ENCODE results near the gene MRPL16. TPM values are rescaled to one million over a fixed set of nuclear protein-coding genes. Genes with fewer than 3 reads are reported as not detected.
A peak's percentile ranks its signal among the peaks of the same experiment; 100 is the strongest.

MRPL16 gene
- total RNA-seq, 1 experiment from 2014 or later = 100 TPM

DNA sequence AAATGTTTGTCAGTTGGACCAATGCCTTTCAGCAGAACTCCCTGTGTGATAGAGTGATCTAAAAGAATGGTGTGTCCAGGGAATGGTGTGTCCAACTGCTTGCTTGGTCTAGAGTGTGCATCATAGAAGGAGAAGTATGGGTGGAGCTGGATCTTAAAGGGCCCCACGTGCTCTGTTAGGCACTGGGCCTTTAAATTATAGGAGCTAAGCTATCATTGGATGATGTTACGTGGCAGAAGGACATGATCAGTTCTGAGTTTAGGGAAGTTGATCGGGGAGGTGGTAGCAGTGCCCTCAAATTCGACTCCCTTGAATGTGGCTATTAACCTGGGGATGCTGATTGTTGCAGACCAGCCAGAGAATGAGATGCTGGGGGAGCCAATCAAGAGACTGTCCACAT lies 39.0 kb downstream of the MRPL16 start:
- DNase-seq (ENCODE audit: low spot score) = no peak

DNA sequence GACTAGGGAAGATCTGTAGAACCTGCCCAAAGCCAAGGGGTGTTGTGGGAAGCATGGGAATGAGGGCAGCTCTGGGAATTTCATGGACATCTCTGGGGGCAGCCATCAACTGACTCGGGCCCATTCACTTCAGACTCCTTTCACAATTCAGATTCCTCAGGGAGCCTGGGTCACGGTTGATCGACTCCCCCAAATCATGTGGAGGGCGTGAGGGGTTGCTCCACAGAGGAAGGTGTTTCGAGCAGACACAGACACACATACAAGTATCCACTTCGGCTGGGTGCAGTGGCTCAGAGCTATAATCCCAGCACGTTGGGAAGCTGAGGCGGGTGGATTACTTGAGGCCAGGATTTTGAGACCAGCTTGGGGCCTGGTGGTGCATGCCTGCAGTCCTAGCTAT lies 39.7 kb downstream of the MRPL16 start:
- no peak for DNase-seq (ENCODE audit: low spot score)

DNA sequence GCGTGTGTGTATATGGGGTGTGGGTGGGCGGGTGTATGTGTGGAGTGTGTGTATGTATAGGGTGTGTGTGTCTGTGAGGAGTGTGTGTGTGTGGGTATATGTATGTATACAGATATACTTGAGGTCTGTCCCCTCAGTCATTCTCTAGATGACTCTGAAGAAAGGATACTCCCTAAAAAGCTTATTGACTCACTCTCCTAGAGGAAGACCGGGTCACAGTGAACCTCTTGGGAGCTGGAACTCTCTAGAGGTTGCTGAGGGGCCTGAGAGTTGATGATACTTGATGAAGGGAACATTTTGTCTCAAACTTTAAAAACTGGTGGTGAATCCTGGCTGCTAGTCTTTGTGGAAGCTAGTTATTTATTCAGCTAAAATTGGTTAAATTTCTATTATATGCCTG lies 40.3 kb downstream of the MRPL16 start:
- DNase-seq (ENCODE audit: low spot score) = no peak

DNA sequence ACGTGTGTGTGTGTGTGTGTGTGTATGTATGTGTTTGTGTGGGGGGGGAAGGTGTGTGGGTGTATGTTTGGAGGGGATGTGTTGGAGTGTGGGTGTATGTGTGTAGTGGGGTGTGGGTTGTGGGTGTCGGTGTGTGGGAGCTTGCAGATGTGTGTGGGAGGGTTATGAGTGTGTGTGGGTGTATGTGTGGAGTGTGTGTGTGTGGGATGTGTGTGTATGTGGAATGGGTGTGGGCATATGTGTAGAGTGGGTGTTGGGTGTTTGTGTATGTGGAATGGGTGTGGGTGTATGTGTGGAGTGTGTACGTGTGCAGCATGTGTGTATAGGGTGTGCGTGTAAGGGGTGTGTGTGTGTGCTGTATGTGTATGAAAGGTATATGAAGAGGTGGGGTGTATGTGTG lies 40.8 kb downstream of the MRPL16 start:
- DNase-seq (ENCODE audit: low spot score) = no peak

DNA sequence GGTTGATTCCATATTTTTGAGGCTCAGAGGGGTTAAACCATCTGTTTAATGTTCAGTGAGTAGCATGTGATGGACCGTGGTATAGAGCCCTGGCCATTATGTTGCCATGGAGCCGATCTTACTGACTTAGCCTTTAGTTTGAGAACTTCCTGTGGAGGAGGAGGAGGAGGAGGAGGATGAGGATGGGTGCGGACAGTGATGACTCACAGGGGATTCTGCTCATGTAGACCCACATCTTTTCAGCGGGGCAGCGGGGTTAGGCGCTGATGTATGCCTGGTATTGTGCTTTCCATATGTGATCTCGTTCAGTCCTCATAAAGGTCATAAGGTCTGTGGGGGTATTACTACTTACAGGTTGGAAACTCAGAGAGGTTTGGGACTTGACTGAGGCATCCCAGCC lies 41.5 kb downstream of the MRPL16 start:
- DNase-seq (ENCODE audit: low spot score) = no peak

DNA sequence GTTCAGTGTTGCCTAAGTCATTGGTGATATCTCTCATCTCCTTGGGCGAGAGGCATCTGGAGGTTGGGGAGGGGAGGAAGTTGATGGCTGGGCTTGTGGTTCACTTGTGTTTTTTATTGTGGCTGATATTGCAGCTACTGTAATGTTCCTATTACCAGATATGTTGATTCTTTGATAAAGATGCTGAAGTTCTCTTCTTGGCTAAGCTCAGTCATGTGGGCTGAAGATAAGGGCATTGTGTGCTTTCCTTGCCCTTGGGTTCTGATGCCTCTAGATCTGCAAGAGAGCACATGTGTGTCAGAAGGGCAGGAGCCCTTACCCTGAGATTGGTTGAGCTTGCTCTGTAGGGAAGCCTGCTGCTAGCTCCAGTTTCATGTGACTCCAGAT lies 43.4 kb downstream of the MRPL16 start:
- no peak for DNase-seq (ENCODE audit: low spot score)

DNA sequence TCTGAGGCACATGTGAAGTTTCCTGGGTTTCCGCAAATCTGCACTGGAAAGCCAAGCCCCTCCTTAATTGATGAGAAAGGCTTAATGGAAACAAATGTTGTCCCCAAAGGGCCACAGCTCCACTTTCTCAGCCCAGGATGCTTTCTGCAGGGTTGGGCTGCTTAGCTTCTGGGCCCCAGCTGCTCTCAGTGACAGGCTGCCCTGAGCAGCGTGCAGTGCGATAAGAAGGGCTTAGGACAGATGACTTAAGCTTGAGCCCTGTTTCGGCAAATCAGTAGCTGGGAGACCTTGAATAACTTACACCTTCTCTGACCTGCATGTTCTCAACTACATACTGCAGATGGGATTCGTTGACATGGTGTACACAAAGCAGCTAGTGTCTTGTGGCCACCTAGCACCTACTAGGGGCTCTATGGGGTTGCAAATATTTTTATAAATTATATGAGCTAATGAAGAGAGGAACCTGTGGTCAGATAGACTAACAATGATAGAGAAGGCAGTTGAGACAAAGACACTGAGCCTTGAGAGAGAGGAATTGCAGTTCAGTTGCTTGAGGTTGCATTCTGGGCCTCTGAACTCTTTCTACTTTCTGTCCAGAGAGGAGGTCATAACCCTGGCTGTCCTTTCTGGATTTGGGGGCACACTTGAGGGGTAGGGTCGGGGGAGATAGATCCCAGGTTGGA lies 43.9 kb downstream of the MRPL16 start:
- DNase-seq (ENCODE audit: low spot score) = no peak

DNA sequence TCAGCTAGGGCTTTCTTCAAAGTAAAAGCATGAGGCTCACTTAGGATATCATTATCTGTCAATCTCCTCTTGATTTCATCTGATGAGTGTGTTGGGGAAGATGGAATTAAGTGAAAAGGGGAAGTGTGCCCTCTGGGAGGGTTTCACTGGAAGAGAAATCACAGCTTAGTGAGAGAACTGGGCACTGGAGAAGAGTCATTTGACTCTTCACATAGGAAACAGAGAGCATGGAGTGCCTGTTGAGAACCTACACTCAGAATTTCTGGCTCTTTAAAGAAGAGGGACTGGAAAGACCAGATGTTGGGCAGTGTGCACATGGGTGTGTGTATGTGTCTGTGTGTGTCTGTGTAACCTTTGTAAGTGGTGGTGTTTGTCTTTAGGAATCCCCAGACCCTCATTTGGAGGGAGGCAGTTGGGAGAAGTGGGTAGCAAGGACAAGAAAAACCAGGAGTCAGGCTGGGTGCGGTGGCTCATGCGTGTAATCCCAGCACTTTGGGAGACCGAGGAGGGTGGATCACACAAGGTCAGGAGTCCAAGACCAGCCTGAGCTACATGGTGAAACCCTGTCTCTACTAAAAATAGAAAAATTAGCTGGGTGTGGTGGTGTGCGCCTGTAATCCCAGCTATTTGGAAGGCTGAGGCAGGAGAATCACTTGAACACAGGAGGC lies 45.4 kb downstream of the MRPL16 start:
- DNase-seq (ENCODE audit: low spot score) = no peak

DNA sequence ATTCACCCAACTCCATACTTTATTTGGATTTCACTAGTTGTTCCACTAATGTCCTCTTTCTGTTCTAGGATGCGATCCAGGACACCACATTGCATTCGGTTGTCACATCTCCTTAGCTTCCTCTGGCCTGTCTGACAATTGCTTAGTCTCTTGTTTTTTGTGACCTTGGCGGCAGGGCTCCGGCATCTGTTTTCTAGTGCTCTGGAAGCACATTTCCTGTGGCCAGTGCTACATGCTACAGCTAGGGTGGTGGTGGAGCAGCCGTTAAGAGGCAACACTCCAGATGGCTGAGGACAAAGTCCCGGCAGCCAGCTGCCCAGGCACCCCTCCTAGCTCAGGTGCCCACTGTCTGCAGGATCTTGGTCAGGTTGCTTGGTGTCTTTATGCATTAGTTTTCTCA lies 48.6 kb downstream of the MRPL16 start:
- DNase-seq (ENCODE audit: low spot score) = no peak

DNA sequence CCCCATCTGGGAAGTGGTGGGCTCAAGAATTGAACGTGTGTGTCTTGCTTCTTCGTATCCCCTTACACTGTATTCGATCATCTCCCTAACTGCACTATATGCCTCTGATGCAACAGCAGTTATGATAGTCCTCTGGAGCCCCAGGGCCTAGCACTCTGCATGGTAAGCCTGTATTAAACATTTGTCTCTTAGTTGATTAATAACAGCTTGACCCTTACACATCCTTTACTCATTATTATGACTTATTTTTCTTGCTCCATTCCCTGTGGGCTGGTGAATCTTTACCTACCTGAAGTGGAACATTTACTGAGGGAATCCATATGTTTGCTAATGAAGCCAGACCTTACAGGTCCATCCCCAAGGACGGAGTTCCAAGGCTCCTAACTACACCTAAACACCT lies 49.8 kb downstream of the MRPL16 start:
- DNase-seq (ENCODE audit: low spot score) = no peak

DNA sequence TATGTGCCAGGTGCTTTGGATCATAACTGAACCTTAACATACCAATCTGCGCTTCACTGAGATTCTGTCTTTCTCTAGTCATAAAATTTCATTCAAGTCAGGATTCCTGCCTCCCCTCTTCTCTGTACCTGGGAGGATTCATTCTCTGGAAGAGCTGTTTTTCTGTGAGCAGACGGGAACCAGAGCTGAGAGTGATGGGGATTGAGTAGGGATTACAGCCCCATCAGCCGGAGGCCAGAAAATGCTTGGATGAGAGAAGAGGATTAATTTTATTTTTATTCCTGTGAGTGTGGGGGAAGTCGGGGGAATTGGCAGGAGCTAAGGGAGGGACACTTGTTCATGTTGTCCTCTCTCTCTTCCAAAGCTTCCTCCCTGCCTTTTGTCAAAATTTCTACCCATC lies 50.7 kb downstream of the MRPL16 start:
- DNase-seq (ENCODE audit: low spot score) = no peak

DNA sequence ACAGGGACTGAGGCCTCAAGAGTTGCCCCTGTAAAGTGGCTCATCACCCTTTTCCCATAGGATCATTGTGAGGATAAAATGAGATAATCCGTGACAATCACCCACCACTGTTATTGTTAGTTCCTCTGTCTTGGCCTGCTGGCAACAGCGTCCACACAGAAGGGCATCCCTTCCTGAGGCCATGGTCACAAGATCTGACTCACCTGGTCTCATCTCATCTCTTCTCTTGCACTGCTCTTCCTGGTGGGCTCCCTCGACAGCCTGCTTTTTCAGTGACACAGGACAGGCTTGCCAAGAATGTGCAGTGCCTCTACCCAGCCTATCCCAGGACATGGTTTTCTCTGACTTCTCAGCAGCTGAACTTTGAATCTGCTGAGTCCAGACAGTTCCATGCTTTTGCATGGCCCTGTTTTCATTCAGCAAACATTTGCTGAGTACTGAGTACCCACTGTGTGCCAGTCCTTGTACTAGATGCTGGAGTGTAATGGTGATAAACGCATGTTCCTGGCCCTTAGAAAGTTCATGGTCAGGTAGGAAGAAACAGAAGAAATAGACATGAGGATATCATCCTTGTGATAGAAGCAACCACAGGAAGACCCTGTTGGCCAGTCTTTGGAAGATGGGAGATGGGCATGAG lies 52.1 kb downstream of the MRPL16 start:
- no peak for DNase-seq (ENCODE audit: low spot score)

DNA sequence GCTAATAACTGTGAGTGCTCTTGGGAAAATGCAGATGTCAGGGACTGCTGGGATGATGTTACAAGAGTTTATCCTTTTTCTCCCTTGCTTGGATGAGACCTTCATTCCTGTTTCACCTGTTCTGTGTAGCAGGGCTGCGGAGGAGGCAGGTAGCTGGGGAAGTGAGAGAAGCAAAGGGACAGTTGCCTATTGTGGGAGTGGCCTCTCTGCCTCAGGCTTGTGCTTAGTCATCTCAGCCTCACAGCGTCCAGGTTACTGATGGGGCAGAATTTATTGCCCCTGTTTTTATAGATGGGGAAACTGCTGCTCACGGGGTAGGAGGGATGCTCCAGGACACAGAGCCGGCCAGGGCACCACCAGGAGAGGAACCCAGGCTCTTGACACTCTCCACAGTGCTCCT lies 53.7 kb downstream of the MRPL16 start:
- peak; percentile 79 for DNase-seq (ENCODE audit: low spot score)

DNA sequence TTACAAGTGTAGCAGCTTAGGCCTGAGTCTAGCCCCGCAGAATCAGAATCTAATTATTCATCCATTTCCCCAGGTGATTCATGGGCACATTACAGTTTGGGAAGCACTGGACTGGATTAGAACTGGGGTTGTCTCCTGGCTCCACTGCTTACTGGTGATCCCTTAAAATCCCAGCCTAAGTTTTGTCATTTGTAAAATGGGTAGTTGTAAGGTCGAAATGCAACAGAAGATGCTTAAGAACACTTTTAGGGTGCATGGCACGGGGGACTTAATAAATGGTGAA lies 54.1 kb downstream of the MRPL16 start:
- DNase-seq (ENCODE audit: low spot score) = no peak

Other genes with a start within 250 kb of the MRPL16 start
- gene OSBP, start 195.0 kb downstream of the MRPL16 start, total RNA-seq (2014; rRNA removed; shearing (Covaris generic)) = 22.8 and 29.4 TPM in 2 replicates
- gene PATL1, start 141.7 kb downstream of the MRPL16 start, total RNA-seq (2014; rRNA removed; shearing (Covaris generic)) = 14.6 and 15.6 TPM in 2 replicates
- gene OR10V1, start 96.9 kb downstream of the MRPL16 start, total RNA-seq (2014; rRNA removed; shearing (Covaris generic)) = not detected in 2 replicates
- 80.6 and 86.5 TPM in 2 replicates for gene STX3, start 55.4 kb downstream of the MRPL16 start, total RNA-seq (2014; rRNA removed; shearing (Covaris generic))
- gene CBLIF, start 34.7 kb upstream of the MRPL16 start, total RNA-seq (2014; rRNA removed; shearing (Covaris generic)) = not detected in 2 replicates
- gene TCN1, start 55.7 kb upstream of the MRPL16 start, total RNA-seq (2014; rRNA removed; shearing (Covaris generic)) = 1.4 and 4.2 TPM in 2 replicates
- gene OOSP3, start 68.0 kb upstream of the MRPL16 start, total RNA-seq (2014; rRNA removed; shearing (Covaris generic)) = not detected in 2 replicates
- not detected in 2 replicates for gene OOSP1, start 127.7 kb upstream of the MRPL16 start, total RNA-seq (2014; rRNA removed; shearing (Covaris generic))
- gene OOSP4A, start 153.3 kb upstream of the MRPL16 start, total RNA-seq (2014; rRNA removed; shearing (Covaris generic)) = not detected in 2 replicates
- gene OOSP4B, start 206.4 kb upstream of the MRPL16 start, total RNA-seq (2014; rRNA removed; shearing (Covaris generic)) = not detected in 2 replicates
- gene OOSP2, start 229.6 kb upstream of the MRPL16 start, total RNA-seq (2014; rRNA removed; shearing (Covaris generic)) = not detected in 2 replicates
- gene MS4A3, start 245.9 kb upstream of the MRPL16 start, total RNA-seq (2014; rRNA removed; shearing (Covaris generic)) = not detected in 2 replicates

Data from HT-29 (cell line).